GM18867 (cell line): Measurements from ENCODE around the gene LGALSL.

Source experiments
- ATAC-seq: cut with Tn5 transposase; IDR thresholded peaks from one replicate; pipeline ENCODE4 v1.9.1; 2021; ENCODE audit warnings: mild to moderate bottlenecking, moderate library complexity; ENCODE audit not compliant: unreplicated experiment

Gene LGALSL

DNA sequence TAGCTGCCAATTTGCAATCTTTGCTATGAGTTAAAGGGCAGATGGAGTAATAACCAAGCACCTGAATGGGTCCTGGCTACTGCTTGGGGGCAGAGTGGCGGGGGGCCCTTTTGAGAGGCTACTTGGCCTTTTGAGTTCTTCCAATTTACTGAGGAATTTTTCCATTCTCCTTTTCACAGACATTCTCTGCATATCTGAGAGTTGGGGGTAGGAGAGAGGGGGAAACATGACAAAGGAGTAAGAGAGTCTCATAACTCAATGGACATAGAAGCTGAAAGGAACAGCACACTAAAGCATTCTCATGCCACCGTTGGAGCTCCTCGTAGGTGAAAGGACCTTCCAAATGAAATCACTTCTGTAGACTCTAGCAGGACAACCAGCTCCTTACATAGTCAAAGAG, 16.1 kb downstream of the LGALSL start:
- ATAC-seq: no peak

DNA sequence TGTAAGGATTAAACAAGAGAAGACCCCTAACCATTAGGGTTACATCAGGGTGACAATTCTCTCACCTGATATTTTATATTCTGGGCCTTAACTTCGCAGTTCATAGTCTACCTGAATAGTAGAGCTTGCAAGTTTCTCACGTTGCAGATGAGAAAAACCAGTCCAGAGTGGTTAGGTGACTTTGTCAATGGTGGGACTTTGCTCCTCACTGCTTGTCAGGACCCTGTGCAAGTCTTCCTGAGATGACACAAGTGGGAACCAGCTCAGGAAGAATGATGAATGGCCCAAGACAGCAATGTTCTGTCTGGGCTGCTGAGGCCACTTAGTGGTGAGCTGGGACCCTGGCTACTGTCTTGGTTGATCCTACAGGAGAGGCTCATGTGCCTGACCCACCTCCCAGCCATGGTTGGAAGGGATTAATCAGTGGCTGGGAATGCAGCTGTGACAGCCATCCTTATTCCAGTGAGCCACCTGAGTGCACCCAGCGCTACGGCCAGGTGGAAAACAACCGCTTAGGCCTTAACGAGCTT, 16.9 kb downstream of the LGALSL start:
- ATAC-seq: no peak

DNA sequence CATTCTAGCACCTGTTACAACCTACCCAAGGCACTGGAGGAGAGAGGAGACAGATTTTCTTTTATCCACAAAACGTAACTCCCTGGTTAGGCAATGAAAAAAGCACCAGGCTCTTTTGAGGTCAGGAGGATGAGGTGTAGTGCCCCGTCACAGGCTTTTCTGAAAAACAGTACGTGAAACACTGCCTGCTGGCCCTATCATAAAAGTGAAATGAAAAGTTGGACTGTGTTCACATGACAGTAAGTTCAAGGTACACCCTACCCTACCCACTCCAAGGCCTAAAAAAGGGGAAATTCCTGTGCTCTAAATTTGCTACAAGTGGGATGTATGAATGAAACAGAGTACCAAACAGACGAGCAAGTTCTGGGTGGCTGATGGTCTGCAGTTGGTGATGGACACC, 17.6 kb downstream of the LGALSL start:
- no peak for ATAC-seq

DNA sequence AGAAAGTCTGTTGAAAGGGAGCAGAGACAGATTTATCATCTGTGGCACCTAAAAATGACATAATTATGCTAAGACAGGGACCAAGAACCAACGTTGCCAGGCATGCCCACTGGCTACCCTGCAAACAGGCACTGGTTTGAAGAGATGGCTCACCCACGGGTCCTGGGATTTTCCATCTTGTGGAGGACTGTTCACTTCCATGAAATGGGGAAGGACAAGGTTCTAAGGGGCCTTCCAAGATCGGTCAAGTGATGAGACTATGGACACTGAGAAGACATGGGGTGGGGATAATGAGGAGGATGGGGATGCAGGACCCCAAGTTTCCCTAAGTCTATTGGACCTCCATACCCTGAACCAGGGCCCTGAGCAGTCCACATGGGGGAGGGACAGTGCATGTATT, 18.9 kb downstream of the LGALSL start:
- ATAC-seq: no peak

DNA sequence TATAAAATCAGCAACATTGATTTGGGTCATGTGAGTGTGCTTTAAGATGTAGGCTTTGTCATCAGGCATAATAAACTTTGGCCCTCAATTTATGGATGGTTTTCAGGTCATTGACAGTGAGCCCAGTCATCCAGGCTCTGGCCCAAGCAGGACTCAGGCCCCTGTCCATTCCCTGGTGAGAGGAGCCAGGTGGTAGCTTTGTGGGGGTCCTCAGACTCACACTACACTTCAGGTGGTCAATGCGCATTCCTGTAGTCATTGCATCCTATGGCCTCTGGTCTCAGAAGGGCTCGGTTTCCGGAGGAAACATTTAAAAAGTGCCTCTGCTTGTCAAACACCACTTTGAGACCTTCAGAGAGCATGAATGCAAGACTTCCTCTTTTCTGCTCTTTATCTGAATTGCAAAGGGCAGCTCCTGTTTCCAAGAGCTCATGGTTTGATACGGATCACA, 20.2 kb downstream of the LGALSL start:
- ATAC-seq: no peak

DNA sequence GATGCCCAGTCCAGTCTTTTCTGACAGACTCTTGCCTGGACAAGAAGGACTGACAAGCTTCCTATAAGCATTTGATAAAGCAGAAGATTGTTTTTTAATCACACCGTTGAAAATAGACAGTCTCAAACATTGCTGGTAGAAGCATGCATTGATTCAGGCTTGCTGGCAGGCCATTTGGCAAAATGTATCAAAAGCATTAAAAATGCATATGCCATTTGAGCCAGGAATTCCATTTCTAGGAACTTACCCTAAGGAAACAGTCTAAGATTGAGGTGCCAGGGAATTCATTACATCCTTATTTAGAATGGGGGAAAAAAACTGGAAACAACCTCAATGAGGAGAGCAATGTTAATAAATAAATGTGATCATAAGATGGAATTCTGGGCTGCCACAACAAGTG, 20.7 kb downstream of the LGALSL start:
- no peak for ATAC-seq

DNA sequence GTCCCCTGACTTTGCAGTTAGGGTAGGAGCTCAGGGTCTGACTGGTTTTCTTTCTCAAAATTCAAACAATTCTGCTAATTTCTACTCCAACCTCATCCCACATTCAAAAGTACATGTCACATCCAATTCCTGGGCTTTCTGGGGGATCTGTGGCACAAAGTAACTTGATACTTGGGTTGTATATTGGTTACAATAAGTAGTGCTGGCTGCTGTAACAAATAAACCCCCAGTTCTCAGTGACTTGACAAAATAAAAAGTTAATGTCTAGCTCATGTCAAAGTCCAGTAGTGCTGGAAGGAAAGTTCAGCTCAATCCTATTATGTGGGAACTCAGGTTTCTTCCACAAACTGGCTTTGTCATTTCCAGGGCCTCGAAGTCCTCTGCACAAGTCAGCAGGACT, 23.1 kb downstream of the LGALSL start:
- ATAC-seq: no peak

DNA sequence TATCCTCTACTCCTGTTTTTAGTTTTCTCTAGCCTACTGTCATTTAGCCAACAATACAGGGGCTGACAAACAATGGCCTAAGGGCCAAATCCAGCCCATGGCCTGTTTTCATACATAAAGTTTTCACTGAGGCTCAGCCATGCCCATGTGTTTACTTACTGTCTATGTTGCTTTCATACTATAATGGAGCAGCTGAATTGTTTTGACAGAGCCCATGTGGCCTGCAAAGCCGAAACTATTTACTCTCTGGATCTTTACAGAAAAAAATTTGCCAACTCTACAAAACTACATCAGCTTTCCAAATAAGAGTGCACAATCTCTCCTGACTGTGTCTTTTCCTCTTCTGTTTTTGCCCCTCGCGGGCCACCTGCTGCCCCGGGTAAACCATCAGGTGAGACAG, 24.0 kb downstream of the LGALSL start:
- ATAC-seq: no peak

DNA sequence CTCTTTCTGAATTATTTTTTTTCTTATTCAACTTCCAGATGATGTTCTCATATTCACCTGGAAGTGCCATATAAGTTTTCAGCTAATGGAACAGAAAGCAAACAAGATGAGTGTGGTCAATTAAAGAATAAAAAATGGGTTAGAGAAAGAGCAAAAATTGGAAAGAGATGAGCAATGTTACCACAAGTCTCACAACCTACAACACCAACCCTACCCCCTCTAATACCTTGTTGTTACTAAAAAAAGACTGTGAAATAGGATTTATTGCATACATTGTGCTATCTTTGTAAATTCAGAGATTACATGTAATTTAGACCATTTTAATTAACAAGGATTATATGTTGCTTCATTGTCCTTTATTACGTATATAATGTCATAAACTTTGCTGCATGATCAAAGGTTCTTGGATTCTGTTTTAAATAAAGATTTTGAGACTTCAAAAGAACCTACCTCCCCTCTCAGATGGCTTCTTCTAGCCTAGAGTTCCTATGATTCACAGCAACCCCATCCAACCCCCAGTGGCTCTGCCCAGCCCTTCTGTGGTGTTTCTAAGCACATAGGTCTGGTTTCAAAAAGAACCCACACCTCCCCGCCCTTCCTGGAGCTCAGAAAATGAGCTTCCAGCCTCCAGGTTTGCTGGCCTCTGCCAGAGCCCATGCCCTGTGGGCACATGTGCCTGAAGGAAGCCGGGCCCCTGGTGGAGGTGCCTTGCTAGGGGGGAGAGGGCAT, 24.7 kb downstream of the LGALSL start:
- no peak for ATAC-seq

DNA sequence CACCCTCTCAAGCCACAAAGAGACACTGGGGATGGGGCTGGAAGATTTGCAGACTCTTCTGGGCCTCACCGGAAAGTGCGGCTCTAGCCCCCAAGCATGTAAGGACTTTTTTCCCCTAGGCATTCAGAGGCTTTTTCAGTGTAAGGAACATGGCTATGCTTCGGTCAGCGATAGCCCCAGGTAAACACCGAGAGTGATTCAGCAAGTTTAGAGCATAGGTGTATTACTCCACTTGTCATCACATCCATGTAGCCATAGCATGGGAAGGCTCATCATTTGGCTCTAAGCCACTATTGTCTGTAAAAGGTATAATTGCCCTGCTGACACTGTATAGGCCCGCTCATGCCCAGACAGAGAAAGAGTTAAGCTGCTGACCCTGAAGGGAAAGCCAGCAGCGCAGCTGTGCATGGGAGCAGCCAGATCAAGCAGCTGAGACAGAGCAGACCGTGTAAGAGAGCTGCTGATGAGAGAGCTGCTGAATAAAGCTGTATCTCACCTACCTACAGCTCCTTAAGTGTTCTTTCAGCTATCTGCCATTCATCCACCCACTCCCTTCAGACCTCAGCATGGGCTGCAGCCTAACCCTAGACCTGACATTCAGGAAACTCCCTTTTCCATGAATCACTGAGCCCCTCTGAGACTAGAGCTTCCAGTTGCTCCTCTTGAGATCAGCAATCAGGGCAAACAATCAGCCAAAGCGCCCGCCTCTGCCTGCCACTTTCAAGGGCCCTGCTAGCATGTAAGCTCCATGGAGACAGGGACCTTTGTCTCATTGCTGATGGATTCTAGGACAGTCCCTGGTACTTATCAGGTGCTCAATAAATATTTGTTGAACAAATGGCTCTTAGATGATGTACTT, 25.5 kb downstream of the LGALSL start:
- ATAC-seq: no peak

DNA sequence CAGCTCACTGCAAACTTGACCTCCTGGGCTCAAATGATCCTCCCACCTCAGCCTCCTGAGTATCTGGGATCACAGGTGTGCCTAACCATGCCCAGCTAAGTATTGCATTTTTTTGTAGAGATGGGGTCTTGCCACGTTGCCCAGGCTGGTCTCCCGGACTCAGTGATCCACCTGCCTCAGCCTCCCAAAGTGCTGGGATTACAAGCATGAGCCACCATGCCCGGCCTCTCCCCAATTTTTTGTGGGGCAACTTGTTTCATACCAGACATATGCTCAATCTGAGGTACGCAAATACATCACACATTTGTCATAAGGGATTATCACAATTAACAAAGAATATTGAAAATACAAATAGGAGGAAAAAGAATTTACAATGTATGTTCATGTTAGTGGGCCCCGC, 27.7 kb downstream of the LGALSL start:
- ATAC-seq: no peak

DNA sequence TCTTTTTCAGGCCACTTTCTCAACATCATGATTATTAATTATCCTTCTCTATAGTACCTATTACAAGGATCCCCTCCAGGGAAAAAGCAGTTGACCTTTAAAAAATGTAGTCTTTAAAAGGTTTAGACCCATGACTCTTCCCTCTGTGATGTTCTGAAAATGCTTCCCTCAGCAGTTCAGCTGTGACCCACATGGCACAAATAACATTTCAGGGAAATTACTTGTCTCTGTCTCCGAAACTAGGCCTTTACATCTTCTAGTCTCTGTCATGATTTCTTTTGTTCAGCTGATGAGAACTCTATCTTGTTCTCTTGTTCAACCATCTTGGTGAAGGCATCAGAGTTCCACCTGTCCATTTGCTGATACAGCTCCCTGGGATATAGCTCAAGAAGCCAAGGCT, 28.3 kb downstream of the LGALSL start:
- ATAC-seq: no peak

DNA sequence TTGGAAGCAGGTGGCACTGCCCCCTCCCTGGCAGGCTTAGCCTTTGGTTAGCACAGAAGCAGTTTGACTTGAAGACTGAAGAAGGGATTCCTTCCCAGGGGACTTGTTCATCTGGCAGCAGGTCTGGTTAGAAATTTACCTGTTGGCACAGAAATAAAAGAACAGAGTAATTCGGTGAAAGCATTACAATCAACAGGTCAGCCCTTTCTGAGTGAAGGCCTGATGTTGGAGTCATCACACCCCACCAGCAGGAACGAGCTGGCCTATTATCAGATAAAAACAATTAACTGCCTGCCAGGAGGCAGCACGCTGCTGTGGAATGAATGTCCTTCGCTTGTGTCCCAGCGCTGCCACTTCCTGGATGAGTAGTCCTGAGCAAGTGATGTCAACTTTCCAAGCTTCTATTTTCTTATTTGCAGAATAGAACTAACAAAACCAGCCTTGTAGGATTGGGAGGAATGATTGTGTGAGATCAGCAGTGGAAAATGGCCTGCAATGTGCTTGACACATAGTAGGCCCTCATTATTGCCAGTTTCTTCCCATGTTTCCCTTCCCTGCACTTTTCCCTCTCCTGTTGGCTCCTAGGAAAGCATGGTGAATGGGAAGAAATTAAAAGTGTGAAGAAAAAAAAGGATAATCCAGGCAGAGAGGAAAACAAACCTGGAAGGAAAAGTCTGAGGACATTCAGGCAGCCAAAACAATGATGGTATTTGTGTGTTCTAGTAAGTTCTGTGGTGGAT, 29.0 kb downstream of the LGALSL start:
- ATAC-seq: no peak

DNA sequence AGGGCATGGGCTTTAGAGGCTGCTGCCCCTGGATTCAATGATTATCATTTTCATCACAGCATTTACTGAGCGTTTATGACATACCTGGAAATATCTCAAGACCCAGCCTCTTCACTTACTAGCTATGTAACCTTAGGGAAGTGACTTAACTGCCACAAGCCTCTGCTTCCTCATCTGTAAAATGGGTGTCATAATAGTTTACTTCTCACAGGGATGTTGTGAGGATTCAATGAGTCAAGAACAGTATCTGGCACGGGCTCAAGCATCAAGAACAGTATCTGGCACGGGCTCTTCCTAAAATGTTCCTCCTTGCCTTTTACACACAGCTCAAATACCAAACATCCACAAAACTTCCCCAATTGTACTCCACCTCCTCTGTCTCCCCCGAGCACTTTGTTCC, 31.4 kb downstream of the LGALSL start:
- no peak for ATAC-seq

DNA sequence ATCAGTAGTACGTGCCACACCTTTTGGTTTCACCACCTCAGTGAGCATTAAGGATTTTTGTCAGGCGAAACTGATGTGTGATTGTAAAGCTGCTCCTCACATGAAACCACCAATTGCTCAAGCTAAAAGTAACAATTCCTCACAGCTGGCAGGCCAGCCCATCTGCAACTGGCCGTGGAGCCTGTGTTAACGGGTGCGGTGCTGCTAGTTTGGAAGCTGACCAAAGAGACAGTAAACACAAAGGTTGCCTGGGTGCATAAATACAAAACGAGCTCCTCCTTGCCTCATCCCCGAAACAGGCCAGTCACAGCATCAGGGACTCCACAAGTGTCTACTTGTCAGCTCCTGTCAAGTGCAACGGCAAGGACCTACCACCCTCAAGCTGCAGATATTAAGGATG, 32.0 kb downstream of the LGALSL start:
- ATAC-seq: no peak

DNA sequence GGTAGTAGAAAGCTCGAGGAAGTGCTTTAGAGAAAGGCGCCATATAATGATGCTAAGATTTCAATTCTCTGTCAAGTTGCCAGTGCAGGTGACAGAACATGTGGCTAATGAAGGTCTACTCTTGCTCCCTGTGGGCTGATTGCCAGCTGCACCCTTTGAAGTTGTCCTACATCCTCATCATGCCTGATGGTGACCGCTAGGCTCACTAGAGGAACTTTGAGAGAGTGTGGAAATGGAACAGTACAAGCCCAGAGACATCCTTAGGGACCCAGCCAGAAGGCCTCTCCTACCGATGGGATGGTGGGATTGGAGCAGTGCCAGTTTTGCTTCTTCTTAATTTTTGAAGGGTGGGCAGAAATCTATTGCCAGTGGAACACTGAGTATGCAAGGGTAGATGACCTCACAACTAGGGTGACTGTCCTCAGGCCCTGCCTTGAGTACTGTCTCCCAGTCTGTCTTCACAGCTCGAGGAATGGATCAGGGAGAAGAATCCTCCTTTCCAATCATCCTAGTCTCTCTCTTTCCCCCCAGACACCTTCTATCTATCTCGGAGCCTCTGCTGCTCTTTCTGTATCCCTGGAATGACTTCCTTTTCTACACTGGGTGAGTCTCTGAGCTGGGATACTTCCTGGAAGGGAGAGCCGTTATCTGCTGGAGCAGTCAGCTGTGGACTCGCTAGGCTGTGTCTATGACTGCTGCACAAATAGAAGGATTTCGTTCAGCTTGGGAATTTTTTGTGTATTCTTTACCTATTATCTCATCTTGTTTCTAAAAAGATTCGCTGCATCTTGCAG, 33.5 kb downstream of the LGALSL start:
- no peak for ATAC-seq

DNA sequence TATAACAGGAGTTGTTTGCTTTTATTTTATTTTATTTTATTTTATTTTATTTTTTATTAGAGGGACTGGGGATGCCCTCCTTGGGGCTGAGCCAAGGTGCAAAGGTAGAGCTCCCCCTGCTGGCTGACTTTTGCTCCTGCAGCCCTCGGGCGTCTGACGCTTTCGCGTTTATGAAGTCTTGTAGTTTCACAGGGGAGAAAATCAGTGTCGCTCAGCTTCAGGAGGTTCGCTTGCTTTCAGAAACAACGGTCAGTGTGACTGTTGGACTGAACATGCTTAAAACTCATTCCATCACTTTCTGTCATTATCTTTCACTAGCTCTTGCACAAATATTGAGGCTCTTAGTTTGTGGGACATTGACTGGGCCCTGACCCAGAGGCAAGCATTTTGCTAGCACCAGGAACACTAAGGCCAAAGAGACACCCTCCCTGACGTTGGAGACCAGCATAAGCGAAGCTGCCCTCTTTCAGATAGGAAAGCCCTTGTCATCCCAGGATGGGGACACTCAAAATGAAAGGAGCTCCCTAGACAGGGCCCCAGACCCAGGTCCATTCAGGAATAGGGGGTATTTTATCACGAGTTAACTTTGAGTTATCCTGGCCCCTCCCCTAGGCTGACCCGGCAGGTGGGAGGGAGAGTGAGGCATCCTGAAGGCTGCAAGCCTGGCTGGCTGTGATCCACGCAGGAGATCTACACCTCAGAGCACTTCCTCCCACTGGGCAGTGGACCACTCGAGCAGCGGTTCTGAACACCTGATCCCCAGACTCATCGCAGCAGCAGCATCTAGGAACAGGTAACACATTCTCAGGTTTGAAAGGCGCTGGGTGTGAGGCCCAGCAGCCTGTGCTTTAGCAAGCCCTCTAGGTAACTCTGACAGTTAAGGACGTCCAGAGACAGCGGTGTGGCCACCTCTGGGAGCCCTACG, 34.4 kb downstream of the LGALSL start:
- ATAC-seq: no peak

DNA sequence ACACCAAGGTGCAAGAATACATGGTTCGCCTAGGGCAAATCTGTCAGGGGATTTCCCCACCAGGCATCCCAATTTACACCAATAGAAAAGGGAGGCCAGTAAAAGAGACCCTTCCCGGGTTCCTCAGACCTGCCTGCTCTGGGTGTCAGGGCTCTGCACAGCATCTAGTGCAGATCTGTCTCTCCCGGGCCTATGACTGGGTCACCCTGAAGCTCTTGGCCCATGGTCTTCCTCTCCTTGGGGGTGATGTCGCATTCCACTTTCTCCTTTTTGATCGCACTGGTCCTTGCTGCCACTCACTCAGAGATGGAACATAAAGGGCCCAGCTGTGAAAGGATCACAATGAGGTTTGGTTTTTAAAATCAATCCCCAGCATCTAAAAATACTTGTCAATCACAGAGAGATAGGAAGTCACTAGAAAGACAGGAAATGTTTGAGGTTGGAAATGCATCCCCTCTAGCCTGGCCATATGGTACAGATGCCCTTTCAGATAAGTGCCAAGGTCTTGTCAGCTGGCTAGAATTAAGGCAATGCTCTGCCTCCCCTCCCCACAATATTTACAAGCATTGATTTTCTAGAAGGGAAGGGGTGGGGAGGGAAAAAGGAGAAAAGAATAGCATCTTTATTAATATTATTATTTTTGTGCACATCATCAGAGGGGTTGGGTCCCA, 35.3 kb downstream of the LGALSL start:
- no peak for ATAC-seq

DNA sequence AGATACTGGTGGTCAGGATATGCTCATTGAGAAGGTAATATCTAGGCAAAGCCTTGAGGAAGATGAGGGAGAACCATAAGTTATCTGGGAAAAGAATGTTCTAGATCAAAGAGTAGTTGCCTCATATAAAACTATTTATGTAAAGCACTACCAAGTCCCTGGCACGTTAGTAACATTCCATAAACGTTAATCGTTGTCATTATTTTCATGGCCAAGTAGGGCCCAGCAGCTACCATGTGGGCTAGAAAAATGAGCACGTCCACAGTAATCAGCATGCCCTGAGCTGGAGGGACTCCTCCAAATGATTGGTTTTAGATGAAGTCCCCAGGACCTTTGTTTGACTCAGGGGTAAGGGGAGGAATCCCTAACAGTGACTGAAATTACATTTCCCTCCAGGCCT, 37.5 kb downstream of the LGALSL start:
- ATAC-seq: no peak
